ENCODE results near the gene USH1G.
"Not testable (repeated sequence)": the region's sequence is repeated elsewhere in the genome, so short reads cannot be mapped to it uniquely, and the experiment has no call there.

USH1G gene

DNA sequence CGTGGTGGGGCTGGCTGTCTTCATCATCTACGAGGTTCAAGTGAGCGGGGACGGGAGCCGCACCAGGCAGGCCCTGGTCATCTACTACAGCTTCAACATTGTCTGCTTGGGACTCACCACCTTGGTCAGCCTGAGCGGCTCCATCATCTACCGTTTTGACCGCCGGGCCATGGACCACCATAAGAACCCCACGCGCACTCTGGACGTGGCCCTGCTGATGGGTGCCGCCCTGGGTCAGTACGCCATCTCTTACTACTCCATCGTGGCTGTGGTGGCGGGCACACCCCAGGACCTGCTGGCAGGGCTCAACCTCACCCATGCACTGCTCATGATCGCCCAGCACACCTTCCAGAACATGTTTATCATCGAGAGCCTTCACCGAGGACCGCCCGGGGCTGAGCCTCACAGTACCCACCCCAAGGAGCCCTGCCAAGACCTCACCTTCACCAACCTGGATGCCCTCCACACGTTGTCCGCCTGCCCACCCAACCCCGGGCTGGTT is 7.5 kb upstream of the USH1G start:
- no peak for DNase-seq (ENCODE audit: low spot score)

- no peak for DNase-seq (ENCODE audit: low spot score)
These were observed 5.7 kb upstream of the USH1G start for GRCh38 chr17:74928786-74929185.

DNA sequence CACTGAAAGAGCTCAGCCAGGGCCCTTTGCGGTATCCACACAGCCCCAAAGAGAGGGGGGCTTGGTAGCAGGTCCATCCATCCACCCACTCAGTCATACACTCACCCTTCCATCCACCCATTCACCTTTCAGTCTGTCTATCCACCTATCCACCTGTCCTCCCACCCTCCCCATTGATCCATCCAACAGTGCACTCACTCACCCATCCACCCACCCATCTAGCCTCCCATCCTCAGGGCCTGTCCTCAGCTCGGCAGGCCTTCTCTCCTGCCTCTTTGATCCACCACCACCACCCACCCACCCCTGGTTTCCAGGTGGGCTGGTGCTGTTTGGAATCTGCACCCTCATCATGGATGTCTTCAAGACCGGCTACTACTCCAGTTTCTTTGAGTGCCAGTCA is 2.2 kb upstream of the USH1G start:
- no peak for DNase-seq (ENCODE audit: low spot score)

DNA sequence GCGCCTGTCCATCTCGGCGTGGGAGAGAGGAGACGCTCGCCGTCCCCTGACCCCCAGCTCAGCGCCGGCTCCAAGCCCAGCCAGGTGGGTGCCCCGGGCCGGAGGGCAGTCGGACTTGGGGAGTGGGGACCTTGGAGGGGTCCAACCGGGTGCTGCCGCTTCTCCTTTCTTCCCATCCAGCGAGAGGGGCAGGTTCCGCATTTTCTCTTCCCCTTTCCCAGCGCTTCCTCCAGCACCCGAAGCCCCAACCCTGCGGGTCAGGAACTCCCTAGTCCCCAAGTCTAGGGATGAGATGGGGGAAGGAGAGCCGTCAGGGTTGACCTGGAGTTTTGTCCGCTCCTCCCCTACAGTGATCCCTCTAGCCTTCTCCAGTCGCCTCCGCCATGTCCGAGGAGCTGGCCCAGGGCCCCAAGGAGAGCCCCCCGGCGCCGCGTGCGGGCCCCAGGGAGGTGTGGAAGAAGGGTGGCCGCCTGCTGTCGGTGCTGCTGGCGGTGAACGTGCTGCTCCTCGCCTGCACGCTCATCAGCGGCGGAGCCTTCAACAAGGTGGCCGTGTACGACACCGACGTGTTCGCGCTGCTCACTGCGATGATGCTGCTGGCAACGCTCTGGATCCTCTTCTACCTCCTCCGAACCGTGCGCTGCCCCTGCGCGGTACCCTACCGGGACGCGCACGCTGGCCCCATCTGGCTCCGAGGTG is 1.3 kb upstream of the USH1G start, which contains the start of gene OTOP2:
TSS of gene OTOP2 (plus strand) at position 24 of the 699 bp plus-strand sequence. CDS start at position 384, 360 bp downstream.
- DNase-seq (ENCODE audit: low spot score): no peak

DNA sequence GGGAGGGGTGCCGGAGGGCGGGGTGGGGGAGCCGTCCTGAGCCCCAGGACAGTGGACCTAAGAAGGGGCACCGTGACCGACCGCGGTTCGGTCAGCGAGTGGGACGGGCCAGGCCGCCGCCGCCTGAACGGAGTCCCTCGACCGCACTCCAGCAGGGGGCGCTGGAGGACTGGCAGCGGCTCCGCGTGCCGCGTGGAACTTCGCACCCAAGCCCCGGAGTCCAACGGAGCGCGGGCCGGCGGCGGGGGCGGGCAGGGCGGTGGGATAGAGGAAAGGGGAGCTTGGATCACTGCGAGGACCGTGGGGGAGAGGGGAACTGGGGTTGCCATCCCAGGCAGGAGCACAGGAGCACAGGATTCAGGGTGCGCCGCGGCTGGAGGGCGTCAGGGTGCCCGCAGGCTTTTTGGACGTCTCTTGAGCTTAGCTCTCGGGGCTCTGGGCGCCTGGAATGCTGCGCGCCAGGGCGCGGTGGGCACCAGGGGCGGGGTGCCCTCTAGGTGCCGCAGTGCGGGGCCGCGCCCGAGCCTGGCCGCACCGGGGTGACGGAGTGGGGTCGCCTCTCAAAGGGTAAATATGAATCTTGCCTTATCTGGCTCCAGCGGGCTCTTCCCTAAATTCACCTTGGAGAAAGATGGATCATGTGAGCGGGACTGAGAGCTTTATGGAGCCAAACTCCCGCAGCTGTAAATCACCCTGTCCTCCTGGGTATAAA is 639 bp upstream of the USH1G start:
- DNase-seq (ENCODE audit: low spot score): peak; percentile 56

DNA sequence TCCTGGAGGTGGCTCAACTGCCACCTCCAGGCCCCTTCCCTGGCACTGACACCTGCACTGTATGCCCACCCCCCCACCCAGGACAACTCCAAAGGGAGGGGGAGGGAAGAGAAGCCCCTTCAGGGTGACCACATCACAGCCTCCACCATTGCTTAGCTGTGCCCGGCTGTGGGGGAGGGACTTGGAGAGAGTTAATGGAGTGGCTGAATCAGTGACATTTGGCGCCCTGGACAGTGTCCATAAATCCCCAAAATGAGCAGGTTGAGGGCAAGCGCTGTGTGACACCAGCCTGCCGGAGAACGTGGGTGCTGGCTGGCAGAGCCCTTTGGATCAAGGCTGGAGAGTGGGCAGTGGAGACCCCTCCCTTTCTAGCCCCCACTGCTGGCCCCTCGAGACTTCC is 883 bp downstream of the USH1G start:
- no peak for DNase-seq (ENCODE audit: low spot score)

GRCh38 chr17:74921769-74922168 is 1.3 kb downstream of the USH1G start:
- DNase-seq (ENCODE audit: low spot score): no peak

DNA sequence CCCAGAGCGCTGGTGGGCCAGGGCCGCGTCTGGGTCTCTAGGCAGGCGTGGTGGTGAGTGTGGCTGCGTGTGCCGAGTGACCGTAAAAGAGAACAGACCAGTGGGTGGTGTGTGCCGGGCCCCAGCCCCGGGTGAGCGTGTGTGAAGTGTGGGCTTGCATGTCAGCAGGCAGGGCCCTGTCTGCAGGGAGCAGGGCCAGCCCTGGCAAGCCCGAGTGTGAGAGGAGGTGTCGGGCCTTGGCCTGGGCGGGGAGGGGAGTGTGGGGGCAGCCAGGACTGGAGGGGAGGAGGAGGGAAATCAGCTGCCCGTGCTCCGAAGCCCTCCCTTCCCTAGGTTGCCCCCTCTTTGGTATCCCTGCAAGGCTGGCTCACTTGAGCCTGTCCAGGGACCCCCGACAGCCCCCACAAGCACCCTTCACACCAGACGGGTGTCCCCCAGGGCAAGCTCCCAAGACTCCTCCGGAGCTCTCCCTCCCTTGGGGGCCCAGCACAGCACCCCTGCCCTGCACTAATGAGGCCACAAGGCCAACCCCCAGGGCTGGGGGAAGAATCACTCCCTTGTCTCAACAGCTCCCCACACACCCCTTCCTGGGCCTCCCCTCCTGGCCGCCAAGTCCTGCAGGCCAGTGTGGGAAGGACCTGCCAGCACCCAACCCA is 1.9 kb downstream of the USH1G start:
- DNase-seq (ENCODE audit: low spot score): no peak

- DNase-seq (ENCODE audit: low spot score): no peak
These were observed 2.4 kb downstream of the USH1G start for GRCh38 chr17:74920642-74921025.

GRCh38 chr17:74920306-74920620 is 2.8 kb downstream of the USH1G start:
- no peak for DNase-seq (ENCODE audit: low spot score)

DNA sequence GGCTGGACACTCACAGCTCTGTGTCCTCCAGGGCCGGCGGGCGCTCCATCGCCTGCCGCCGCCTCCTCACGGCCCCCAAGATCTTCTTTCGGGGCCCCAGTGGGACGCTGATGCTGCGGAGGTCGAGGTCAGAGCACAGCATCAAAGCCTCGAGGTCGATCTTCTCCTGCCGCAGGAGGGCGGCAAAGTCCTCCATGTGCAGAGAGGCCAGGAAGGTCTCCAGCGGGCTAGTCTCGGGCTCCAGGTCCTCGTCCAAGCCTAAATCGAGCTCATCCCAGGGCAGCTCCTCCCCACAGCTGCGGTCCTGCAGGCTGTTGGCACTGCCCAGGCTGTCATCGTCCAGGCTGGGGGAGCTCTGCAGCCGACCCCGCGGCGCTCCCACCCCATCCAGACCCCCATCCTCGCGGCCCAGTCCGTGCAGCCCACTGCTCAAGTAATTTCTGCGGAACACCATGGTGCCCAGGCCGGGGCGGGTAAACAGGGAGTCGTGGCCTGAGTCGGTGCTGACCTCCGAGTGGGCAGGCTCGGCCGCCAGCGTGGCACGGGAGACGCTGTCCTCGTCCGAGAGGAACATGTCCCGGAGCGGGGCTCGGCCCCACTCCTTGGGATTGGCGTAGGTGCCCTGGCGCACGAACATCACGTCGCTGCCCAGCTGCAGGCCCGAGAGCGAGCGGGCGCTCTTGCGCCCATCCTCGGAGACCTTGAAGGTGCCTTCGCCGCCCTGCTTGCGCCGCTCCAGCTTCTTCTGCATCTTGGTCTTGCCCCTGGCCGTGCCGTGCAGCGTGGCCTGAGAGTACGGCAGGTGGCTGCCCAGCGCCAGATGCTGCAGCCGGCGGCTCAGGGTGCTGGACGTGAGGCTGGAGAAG is 3.4 kb downstream of the USH1G start:
- no peak for DNase-seq (ENCODE audit: low spot score)

- no peak for DNase-seq (ENCODE audit: low spot score)
These were observed 4.1 kb downstream of the USH1G start for GRCh38 chr17:74918906-74919305.

DNA sequence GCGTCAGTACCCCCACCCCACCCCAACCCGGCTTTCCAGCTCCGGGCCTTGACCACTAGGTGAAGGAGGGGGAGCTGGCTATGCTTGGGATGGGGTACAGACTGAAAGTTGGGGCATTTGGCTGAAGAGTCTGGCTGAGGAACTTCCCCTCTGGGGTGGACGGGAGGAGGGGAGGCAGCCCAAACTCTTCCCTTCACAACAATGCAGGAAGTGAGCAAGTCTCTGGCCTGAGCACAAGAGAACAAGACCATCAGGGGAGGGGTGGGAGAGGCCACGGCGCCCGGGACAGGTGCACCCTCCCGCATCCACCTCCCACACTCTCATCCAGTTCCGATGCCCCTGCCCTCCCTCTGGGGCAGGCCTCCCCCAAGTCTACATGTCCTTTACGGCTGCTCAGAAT is 5.6 kb downstream of the USH1G start:
- DNase-seq (ENCODE audit: low spot score): no peak

DNA sequence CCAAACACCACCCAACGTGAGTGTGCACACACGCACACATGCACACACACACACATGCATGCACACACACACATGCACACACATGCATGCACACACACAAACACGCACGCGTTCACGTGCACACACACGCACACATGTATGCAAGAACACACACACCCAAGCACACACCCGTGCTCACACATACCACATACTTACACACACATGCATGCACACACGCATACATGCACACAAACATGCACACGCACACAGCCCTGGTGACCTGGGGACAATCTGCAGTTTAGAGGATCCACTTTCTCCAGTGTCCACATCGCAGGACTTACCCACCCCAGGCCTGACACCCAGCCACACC is 6.2 kb downstream of the USH1G start:
- no peak for DNase-seq (ENCODE audit: low spot score)

GRCh38 chr17:74916136-74916850 is 6.8 kb downstream of the USH1G start:
- no peak for DNase-seq (ENCODE audit: low spot score)

- not testable (repeated sequence) for DNase-seq (ENCODE audit: low spot score)
These were observed 11.6 kb downstream of the USH1G start for GRCh38 chr17:74911423-74911822.

DNA sequence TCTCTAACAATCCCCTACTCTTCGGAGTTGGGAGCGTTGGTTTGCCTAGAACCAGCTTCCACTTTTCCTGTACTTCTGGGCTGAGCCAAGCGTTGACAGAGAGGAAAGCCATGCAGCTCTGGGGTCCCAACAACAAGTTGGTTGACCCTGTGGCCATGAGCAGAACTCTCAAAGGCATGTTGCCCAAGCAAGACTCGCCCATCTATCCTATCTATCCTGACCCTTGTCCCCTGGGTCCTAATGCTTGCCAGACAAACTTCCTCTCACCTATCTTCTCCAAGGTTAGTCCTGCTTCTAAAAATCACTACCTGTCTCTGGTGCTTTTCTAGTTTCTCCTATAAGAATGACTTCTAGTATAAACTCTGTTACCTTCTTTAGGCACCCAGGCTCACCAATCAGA is 14.0 kb downstream of the USH1G start:
- not testable (repeated sequence) for DNase-seq (ENCODE audit: low spot score)

- DNase-seq (ENCODE audit: low spot score): no peak
These were observed 16.0 kb downstream of the USH1G start for GRCh38 chr17:74907012-74907411.

GRCh38 chr17:74906214-74906793 is 16.8 kb downstream of the USH1G start:
- DNase-seq (ENCODE audit: low spot score): not testable (repeated sequence)

- no peak for DNase-seq (ENCODE audit: low spot score)
These were observed 18.2 kb downstream of the USH1G start for GRCh38 chr17:74904687-74905409.

GRCh38 chr17:74903671-74904070 is 19.4 kb downstream of the USH1G start:
- DNase-seq (ENCODE audit: low spot score): no peak
